ENCODE data around the gene CXCL14. TPM values are rescaled to one million over a fixed set of nuclear protein-coding genes. Genes with fewer than 3 reads are reported as not detected.

CXCL14 gene
- total RNA-seq, 2 donors from 2014 or later = 0.20 to 0.44 TPM

DNA sequence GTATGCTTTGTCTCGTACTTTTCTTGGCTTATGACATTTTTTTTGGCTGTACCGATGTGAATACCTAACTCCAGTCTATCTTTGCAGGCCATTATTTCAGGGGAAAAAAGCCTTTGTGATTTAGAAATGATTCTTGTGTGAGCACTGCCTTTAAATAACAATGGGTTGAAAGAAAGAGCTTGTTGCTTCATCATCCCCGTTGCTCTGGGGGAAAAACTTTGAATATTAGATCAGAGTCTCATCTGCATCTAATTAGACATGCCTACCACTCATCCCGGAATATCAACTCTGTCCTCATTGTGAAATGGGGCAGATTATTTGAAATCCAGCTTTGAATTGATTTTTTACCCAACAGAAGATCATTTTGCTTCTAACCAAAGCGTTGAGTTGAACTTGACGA, 13.5 kb downstream of the CXCL14 start:
- Histone ChIP-seq H3K9me3 (ENCODE audit: control insufficient read depth, low read length) (no peaks in the 10 kb centered on the region), H3K36me3 (ENCODE audit: control insufficient read depth, insufficient read depth, low read length) (no peaks in the 10 kb centered on the region), H3K9ac (ENCODE audit: extremely low read depth, low read length, poor library complexity, severe bottlenecking) (no peak overlapping the region), H3K4me3 (ENCODE audit: low read length) (no peak overlapping the region), H3K27me3 (ENCODE audit: control insufficient read depth, insufficient read depth, low read length, poor library complexity, severe bottlenecking) (no peaks in the 10 kb centered on the region), H3K27ac (ENCODE audit: low read depth, low read length) (no peak overlapping the region), H3K4me1 (ENCODE audit: control insufficient read depth, insufficient read depth, low read length) (no peaks in the 10 kb centered on the region)
- Mint-ChIP-seq H3K27me3 (ENCODE audit: insufficient read depth) (peaks cover 34% of the 10 kb centered on the region), H3K9me3 (no peaks in the 10 kb centered on the region), H3K4me1 (peaks cover 8% of the 10 kb centered on the region), H3K36me3 (ENCODE audit: low read depth) (no peaks in the 10 kb centered on the region), H3K27ac (no peak overlapping the region), H3K4me3 (no peak overlapping the region)
- DNase-seq = no peak
- TF ChIP-seq, protein P1, sequence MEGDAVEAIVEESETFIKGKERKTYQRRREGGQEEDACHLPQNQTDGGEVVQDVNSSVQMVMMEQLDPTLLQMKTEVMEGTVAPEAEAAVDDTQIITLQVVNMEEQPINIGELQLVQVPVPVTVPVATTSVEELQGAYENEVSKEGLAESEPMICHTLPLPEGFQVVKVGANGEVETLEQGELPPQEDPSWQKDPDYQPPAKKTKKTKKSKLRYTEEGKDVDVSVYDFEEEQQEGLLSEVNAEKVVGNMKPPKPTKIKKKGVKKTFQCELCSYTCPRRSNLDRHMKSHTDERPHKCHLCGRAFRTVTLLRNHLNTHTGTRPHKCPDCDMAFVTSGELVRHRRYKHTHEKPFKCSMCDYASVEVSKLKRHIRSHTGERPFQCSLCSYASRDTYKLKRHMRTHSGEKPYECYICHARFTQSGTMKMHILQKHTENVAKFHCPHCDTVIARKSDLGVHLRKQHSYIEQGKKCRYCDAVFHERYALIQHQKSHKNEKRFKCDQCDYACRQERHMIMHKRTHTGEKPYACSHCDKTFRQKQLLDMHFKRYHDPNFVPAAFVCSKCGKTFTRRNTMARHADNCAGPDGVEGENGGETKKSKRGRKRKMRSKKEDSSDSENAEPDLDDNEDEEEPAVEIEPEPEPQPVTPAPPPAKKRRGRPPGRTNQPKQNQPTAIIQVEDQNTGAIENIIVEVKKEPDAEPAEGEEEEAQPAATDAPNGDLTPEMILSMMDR (conservative IDR thresholded peaks at IDR 0.05) = no peak
- WGBS, 2 experiments (ENCODE audit: insufficient coverage in 1 of 2, insufficient read length in 1 of 2) = 34 to 60% methylated on average over 2 to 6 of the region's 6 CpGs

- no peaks in the 10 kb centered on the region for H3K36me3 ChIP-seq (ENCODE audit: control insufficient read depth, insufficient read depth, low read length)
- WGBS, 2 experiments (ENCODE audit: insufficient coverage in 1 of 2, insufficient read length in 1 of 2) = 77 to 87% methylated on average over 4 to 5 of the region's 5 CpGs
- TF ChIP-seq, protein P1 (conservative IDR thresholded peaks at IDR 0.05) = no peak
- no peaks in the 10 kb centered on the region for H3K4me1 ChIP-seq (ENCODE audit: control insufficient read depth, insufficient read depth, low read length)
- H3K27ac ChIP-seq (ENCODE audit: low read depth, low read length) = no peak overlapping the region
- H3K4me1 Mint-ChIP-seq = peaks cover 8% of the 10 kb centered on the region
- H3K4me3 ChIP-seq (ENCODE audit: low read length) = no peak overlapping the region
- no peak overlapping the region for H3K4me3 Mint-ChIP-seq
- no peaks in the 10 kb centered on the region for H3K36me3 Mint-ChIP-seq (ENCODE audit: low read depth)
- no peak overlapping the region for H3K9ac ChIP-seq (ENCODE audit: extremely low read depth, low read length, poor library complexity, severe bottlenecking)
- no peaks in the 10 kb centered on the region for H3K27me3 ChIP-seq (ENCODE audit: control insufficient read depth, insufficient read depth, low read length, poor library complexity, severe bottlenecking)
- H3K27me3 Mint-ChIP-seq (ENCODE audit: insufficient read depth) = peaks cover 36% of the 10 kb centered on the region
- no peak overlapping the region for H3K27ac Mint-ChIP-seq
- no peaks in the 10 kb centered on the region for H3K9me3 Mint-ChIP-seq
- no peaks in the 10 kb centered on the region for H3K9me3 ChIP-seq (ENCODE audit: control insufficient read depth, low read length)
- DNase-seq = no peak
These were observed 14.5 kb downstream of the CXCL14 start for GRCh38 chr5:135564331-135564730.

- H3K27ac Mint-ChIP-seq = no peak overlapping the region
- no peaks in the 10 kb centered on the region for H3K9me3 ChIP-seq (ENCODE audit: control insufficient read depth, low read length)
- H3K9ac ChIP-seq (ENCODE audit: extremely low read depth, low read length, poor library complexity, severe bottlenecking) = no peak overlapping the region
- H3K27me3 Mint-ChIP-seq (ENCODE audit: insufficient read depth) = peaks cover 56% of the 10 kb centered on the region
- H3K4me3 ChIP-seq (ENCODE audit: low read length) = no peak overlapping the region
- no peak overlapping the region for H3K4me3 Mint-ChIP-seq
- TF ChIP-seq, protein P1 (conservative IDR thresholded peaks at IDR 0.05) = no peak
- peaks cover 8% of the 10 kb centered on the region for H3K4me1 Mint-ChIP-seq
- H3K27ac ChIP-seq (ENCODE audit: low read depth, low read length) = no peak overlapping the region
- no peaks in the 10 kb centered on the region for H3K9me3 Mint-ChIP-seq
- H3K27me3 ChIP-seq (ENCODE audit: control insufficient read depth, insufficient read depth, low read length, poor library complexity, severe bottlenecking) = peaks cover 9% of the 10 kb centered on the region
- DNase-seq = no peak
- no peaks in the 10 kb centered on the region for H3K4me1 ChIP-seq (ENCODE audit: control insufficient read depth, insufficient read depth, low read length)
- H3K36me3 Mint-ChIP-seq (ENCODE audit: low read depth) = no peaks in the 10 kb centered on the region
- WGBS, 2 experiments (ENCODE audit: insufficient coverage in 1 of 2, insufficient read length in 1 of 2) = 79 to 90% methylated on average over 2 to 5 of the region's 6 CpGs
- H3K36me3 ChIP-seq (ENCODE audit: control insufficient read depth, insufficient read depth, low read length) = no peaks in the 10 kb centered on the region
These were observed 17.5 kb downstream of the CXCL14 start for GRCh38 chr5:135561266-135561665.
